GM12865 (cell line): ENCODE measurements around the gene NPHP4.
"Not testable (repeated sequence)": the region's sequence is repeated elsewhere in the genome, so short reads cannot be mapped to it uniquely, and the experiment has no call there.

ENCODE experiments used
- DNase-seq: peaks from one replicate; pipeline ENCODE4 v3.0.0; 2010; ENCODE audit warnings: low read depth
- H3K4me3 ChIP-seq: 2 replicates; pipeline ENCODE4 v1.5.1; 2011; ENCODE audit warnings: mild to moderate bottlenecking, low read depth, low read length, control low read depth
- CTCF ChIP-seq: IDR thresholded peaks from 2 replicates; pipeline ENCODE4 v1.5.1; 2011; ENCODE audit warnings: low read length, control low read depth, low read depth, inconsistent platforms; ENCODE audit not compliant: insufficient read depth; ENCODE audit errors: missing control alignments

NPHP4 gene

GRCh38 chr1:5901150-5901549 lies 91.1 kb downstream of the NPHP4 start:
- TF ChIP-seq CTCF = no peak
- no peak overlapping the region for H3K4me3 ChIP-seq
- no peak for DNase-seq

- no peak for TF ChIP-seq CTCF
- no peak for DNase-seq
- H3K4me3 ChIP-seq = no peak overlapping the region
Measured at GRCh38 chr1:5898266-5898665, 94.0 kb downstream of the NPHP4 start.

GRCh38 chr1:5896706-5897660 lies 95.2 kb downstream of the NPHP4 start:
- DNase-seq = no peak
- H3K4me3 ChIP-seq = no peak overlapping the region
- no peak for TF ChIP-seq CTCF

- no peak overlapping the region for H3K4me3 ChIP-seq
- TF ChIP-seq CTCF = no peak
- DNase-seq = no peak
Measured at GRCh38 chr1:5895446-5896406, 96.5 kb downstream of the NPHP4 start.

- peak; percentile 25 for TF ChIP-seq CTCF
- H3K4me3 ChIP-seq, DNase-seq: not testable (repeated sequence)
Measured at GRCh38 chr1:5893699-5894278, 98.4 kb downstream of the NPHP4 start.

- no peak for TF ChIP-seq CTCF
Measured at GRCh38 chr1:5892329-5892728, 99.9 kb downstream of the NPHP4 start.

More at GRCh38 chr1:5892329-5892728, 99.9 kb downstream of the NPHP4 start:
- H3K4me3 ChIP-seq = no peak overlapping the region
- no peak for DNase-seq
